Mesenteric fat pad (tissue), 1 donor: ENCODE results near the gene GOLGA6L4. TPM values are rescaled to one million over a fixed set of nuclear protein-coding genes. Genes with fewer than 3 reads are reported as not detected.
"Not testable (repeated sequence)": the region's sequence is repeated elsewhere in the genome, so short reads cannot be mapped to it uniquely, and the experiment has no call there.

Experiments
- DNase-seq: peaks from one replicate; pipeline ENCODE4 v3.0.0-alpha.2; 2020; ENCODE audit warnings: low spot score
- long read RNA-seq: library from polyadenylated mRNA; unstranded; transcript quantifications from one replicate; pipeline ENCODE4 v2.0.0, GENCODE V29; 2020
- total RNA-seq: library from RNA; stranded (reverse); fragmentation: NEBNext Ultra II Directional; extraction: Animal tissue kit (Norgen Biotek cat#: 25700); gene quantifications from one replicate; pipeline ENCODE4 v1.2.1, GENCODE V29; 2021
- donor health status: DM: yes; HTN: yes; CAD: no.

The GOLGA6L4 gene
- 4.4 TPM for total RNA-seq
- long read RNA-seq, result 0 reads

GRCh38 chr15:84235573-84235972, at the start of gene GOLGA6L4:
GOLGA6L4 (plus strand) TSS chr15:84235773; CDS start chr15:84235835, 62 bp downstream.
- not testable (repeated sequence) for DNase-seq

GRCh38 chr15:84192982-84193381, 42.6 kb upstream of the GOLGA6L4 start:
- DNase-seq, result not testable (repeated sequence)

GRCh38 chr15:84195603-84196002, 40.0 kb upstream of the GOLGA6L4 start:
- not testable (repeated sequence) for DNase-seq

- DNase-seq, result not testable (repeated sequence)
Observed at GRCh38 chr15:84196530-84197188, 38.9 kb upstream of the GOLGA6L4 start.

- not testable (repeated sequence) for DNase-seq
Observed at GRCh38 chr15:84199865-84200264, 35.7 kb upstream of the GOLGA6L4 start.

- not testable (repeated sequence) for DNase-seq
Observed at GRCh38 chr15:84246441-84246840, 10.9 kb downstream of the GOLGA6L4 start.
